Right lung (tissue), 5 donors: Measurements from ENCODE around the gene RRP1B. TPM values are rescaled to one million over a fixed set of nuclear protein-coding genes. Genes with fewer than 3 reads are reported as not detected.

Source experiments
- DNase-seq, 2 donors: peaks; one replicate each; pipeline ENCODE4 v3.0.0-alpha.2; 2013
- polyA plus RNA-seq, 5 donors: library from polyadenylated mRNA; unstranded; fragments of 120-200 nt; gene quantifications; one replicate each; pipeline versions ENCODE4 v1.2.1 to v1.2.3, GENCODE V29; 2013; ENCODE audit warnings: inconsistent platforms in 1 of 5, low replicate concordance in 1 of 5; ENCODE audit not compliant: insufficient read length in 5 of 5, insufficient read depth in 1 of 5

Gene RRP1B
- polyA plus RNA-seq, 5 donors = 25.2 to 30.1 (median 27.1) TPM

DNA sequence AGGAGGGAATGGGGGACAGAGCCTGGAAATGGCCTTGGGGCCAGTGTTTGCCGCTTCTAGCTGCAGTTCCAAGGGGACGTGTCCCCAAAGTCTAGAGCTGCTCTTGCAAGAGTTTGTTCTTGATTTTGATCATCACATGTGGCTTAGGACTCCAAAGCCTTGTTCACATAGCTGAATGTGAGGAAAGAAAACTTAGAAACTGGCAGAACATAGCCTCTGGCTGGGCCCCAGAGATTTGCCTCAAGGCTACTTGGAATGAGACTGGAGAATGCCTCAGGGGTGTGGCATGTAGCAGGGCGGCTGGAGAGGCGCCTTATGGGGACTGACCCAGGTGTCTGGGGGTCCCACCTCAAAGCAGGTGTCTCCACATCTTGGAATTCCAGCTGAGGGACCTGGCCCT lies 61.8 kb downstream of the RRP1B start:
- DNase-seq = no peak

DNA sequence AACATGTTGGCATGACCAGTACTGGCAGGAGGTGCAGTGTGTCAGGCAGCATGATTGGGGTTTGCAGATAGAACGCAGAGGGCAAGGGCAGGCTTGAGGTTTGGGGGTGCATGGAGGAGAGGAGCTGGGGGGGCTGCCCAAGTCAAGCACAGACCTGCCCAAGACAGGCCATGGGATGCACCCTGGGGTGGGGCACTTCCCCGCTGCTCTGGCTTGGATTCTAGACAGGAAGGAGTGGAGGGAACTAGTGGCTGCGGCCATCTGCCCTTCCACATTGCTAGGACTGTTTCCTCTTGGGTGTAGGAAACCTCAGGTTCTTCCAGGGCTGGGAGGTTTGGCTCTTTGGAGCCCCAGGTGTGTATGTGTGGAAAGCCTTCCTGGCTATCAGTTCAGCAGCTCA lies 62.6 kb downstream of the RRP1B start:
- DNase-seq = no peak

DNA sequence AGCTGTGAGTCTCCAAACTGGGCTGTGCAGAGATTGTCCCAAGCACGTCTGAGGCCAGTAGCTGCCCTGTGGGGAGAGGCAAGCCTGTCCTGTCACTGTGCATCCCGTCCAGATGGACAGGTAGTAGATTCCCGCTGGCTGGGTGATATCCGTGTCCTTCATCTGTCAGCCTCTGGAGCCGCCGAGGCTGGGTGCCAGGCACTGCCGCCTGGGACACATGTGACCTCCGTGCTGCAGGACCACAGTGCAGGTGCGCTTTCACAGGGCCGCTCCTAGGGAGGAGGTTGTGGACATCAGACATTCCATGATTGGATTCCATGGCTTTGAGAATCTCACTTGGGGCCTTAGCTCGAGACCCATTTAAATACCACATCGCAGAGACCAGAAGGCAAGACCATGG lies 64.3 kb downstream of the RRP1B start:
- DNase-seq = no peak

DNA sequence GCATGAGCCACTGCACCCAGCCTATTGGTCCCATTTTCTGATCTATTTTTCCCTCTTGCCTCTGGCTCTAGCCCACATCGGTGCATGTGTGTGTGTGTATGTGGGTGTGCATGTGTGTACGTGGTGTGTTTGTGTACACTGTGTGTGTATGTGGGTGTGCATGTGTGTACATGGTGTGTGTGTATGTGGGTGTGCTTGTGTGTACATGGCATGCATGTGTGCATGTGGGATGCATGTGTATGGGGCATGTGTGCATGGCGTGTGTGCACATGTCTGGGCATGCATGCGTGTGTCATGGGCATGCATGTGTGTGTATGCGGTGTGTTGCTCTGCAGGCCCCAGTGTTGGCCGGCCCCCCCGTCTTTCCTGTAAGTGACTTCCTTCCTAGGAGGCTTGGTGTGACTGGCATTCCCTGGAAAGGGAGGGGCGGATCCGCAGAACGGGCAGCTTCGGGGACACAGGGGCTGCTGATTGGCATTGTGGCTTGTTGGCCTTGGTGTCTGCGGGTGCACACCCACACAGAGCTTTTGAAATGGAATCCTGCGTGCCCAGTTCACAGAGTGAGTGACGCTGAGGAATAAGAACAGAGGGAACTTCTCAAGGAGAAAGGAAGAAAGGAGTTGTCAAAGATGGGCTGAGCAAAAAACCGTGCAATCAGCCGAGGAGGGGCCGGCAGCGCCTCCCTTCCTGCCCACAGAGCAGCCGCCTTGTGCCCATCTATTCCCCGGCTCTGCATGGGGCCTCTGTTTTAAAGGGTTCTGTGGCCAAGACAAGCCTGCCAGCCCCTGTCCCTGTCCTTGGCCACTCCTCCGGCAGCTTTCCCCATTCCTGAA lies 67.5 kb downstream of the RRP1B start:
- no peak for DNase-seq

DNA sequence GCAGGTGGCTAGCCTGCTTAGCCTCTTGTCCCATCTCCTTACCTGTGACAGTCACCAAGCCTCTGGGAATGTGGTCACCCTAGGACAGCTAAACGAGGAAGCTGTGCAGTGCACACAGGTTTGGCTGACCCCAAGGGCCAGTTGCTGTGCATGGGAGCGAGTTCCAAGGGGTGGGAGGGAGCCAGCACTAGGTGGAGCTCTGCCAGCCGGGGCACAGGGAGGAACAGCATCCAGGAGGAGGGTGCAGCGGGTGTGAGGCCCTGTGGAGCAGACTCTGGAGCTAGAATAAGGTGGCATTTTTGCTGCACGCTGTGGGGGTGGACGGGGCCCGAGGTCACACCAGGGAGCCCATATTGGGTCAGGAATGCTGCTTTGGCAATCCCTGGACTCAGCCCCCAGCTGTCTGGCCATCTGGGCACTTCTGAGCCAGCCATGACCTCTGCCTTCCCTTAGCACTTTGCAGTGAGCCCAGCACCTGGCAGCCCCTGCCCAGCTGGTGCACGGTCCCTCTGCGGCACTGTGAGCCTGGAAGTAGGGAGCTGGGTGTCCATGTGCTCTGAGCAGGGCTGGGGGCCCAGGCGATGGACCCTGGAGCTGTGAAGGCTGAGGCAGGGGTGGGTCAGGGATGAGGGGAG lies 68.3 kb downstream of the RRP1B start:
- DNase-seq = no peak

DNA sequence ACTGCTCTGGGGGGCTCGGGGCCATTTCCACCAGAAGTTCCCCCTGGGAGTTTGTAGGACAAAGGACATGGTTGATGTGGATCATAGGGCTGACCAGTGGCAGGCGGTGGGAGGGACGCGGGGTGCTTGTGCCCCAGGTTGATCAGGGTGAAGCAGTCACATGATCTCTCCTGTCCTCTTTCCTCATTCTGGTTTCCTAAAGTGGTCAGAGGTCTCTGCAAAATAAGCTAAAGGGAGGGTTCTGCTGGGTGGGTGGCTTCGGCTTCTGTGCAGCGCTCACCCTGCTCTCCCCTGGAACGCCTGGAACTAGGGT lies 68.8 kb downstream of the RRP1B start:
- no peak for DNase-seq

DNA sequence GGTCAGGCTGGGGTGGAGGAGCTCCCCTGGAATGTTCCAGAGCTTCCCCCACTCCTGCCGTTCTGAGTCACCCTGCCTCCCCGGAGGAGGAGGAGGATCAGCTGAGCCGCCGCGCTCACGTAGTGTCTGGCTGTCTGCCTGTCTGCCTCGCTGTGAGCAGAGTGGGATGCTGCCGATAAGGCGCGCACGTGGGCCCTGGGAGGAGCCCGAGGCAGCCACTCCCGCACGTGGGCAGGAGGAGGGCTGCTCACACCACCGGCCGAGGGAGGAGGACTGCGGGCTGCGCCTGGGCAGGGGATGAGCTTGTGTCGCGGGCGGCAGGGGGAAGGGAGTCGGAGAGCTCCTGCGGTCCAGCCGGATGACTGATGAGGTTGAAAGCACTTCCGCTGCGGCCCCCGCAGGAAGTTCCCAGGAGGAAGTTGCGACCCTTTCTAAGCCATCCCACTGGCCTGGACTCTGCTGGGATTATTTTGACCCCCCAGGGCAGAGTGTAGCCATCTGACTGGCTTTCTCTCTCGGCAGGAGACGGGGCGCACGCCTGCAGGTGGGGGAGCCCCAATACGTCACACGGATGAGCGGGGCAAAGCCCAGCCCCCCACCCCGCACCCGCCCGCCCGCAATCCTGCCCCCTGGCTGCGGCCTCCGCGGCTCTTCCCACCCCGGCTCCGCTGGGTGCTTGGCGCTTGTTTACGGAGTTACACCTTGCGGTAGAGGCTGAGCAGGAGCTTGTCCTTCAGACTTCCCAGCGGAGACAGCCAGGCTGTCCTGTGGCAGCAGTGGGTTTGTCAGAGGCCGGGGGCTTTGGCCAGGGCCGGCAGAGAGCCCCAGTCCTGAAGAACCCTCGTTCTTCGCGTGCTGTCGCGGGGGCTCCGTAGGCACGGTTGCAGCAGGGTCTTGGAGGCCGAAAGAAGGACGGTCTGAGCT lies 69.4 kb downstream of the RRP1B start:
- peak; percentile 80 to 86 for DNase-seq

DNA sequence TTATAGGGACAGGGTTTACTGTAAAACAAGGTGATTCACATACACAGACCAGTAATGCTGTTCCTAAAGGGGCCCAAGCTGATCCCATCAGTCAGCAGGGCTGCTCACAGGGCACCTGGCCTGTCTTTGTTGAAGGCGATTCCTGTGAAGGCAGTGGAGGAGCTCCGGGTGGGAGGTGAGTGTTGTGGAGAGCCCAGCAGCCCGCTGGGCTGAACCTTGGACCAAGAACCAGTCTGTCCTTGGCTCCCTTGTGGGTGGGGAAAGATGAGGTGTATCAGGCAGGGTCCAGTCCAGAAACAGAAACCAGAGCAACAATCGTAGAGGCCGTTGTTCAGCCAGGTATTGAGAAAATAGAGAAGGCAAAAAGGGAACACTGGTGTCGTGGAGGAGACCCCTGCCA lies 72.1 kb downstream of the RRP1B start:
- no peak for DNase-seq

DNA sequence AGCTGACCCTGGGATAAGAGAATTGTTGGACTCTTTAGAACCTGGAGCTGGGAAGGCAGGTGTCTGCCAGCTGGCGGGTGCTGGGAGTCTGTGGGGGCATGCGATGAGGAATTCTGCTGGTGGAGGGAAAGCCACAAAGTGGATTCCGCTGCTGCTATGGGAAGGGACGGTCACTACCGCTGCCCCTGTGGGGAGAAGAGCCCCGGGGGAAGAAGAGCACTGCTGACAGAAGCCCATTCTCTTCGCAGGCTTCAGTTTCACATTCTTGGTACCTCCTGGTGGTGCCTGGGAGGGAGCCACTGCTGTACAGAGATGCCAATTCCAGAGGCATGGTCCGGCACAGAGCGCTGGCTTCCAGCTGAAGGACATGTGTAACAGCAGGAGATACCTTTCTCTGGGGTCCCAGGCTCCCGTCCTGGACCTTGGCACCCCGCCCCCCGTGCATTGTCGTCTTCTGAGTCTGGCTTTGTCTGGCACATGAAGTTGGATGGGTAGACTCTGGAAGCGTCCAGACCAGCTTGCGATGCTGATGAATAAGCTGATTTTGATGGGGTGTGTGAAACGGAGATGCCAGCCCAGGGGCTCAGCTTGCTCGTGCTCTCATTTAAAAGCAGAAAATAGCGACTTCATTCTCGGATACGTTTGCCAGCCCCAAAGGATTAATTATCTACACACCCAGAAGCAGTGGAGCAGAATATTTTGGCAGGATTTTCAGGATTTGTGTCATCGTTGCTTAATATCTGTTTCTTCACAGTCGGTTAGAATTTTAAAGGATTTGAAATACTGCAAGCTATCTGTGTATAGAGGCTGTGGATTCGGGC lies 72.7 kb downstream of the RRP1B start:
- no peak for DNase-seq

DNA sequence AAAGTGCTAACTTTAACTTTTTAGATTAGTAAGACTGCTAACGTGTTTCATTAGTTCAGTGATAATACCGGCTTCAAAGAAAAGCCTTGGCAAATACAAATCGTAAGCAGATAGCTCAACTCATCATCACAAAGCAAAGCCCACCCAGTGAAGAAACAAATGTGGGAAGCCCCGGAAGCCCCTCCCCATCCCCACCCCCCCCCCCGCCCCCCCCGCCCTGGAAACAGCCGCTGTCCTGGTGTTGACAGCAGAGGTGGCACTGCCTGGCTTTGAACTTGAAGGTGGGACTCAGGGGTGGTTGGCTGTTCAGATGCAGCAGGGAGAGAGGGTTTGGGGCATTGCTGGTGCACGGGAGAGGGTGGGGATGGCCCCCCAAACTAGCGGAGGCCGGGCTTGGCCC lies 73.7 kb downstream of the RRP1B start:
- no peak for DNase-seq

DNA sequence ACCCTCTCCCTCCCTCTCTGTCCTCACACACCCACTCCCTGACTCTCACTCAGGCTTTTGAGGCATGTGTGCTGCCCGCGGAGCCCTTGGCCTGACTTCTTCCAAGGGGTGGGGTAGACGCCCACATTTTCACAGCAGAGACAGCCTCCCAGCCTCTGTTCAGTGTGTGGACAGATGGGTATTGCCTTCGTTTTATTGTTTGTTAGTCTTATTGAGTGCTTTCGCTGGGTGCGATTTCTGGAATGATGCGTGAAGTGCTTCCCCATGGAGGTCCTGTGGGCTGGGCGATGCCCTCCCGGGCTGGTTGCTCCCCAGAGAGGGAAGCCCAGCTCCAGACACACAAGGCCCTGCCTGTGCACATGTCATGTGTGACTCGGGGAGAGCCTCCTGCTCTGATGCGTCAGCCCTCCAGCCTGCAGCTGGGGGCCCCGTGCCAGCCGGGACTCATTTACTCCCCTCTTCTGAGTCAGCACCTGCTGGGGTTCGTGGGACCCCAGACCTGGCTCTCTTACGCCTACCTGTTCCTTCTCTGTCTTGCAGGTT lies 74.2 kb downstream of the RRP1B start:
- DNase-seq = no peak

DNA sequence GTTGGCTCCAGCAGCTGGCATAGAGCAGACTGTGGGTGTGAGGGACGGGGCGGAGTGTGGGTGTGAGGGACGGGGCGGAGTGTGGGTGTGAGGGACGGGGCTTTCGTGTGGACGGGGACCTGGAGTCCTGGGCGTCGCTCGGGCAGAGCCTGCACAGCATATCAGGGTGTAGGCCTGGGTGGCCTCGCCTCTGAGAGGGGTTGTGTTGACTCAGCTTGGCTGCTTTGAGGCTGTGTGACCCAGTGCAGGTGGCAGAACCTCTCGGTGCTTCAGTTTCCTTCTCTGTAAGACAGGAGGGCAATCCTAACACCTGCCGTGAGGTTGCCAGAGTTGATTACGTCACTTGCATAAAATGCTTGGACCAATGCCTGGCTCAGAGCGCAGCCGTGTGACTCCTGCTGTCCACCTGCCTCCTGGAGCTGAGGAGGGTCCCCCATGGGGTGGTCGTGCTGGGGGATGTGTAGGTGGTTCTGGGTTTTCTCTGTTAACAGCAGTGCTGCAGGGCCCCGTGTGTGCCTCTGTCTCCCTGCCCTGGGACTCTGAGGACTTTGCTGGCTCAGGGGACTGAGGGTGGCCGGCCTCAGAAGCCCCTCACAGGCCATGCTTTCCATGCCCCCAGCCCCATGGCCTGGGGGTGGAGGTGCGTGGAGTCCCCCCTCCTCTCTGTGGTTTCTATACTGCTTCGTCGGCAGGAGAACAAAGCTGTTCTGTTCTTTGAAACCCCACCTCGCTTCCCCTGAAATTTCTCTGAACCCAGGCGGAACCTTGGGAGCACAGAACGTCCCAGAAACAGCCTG lies 75.0 kb downstream of the RRP1B start:
- no peak for DNase-seq

DNA sequence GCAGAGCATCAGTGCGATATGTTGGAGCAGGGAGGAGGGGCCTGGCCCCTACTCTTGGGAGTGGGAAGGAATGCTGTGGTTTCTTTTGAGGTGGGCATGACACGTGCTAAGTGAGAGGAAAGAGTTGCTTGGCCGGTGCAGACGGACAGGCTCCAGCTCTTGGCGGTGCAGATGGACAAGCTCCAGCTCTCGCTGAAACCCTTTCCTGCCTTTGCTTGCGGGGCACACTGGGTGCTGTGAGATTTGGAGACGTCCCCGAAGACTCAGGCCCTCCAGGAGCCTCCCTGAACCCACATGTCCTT lies 75.5 kb downstream of the RRP1B start:
- peak in 1 of 2 donors; percentile 13 for DNase-seq

DNA sequence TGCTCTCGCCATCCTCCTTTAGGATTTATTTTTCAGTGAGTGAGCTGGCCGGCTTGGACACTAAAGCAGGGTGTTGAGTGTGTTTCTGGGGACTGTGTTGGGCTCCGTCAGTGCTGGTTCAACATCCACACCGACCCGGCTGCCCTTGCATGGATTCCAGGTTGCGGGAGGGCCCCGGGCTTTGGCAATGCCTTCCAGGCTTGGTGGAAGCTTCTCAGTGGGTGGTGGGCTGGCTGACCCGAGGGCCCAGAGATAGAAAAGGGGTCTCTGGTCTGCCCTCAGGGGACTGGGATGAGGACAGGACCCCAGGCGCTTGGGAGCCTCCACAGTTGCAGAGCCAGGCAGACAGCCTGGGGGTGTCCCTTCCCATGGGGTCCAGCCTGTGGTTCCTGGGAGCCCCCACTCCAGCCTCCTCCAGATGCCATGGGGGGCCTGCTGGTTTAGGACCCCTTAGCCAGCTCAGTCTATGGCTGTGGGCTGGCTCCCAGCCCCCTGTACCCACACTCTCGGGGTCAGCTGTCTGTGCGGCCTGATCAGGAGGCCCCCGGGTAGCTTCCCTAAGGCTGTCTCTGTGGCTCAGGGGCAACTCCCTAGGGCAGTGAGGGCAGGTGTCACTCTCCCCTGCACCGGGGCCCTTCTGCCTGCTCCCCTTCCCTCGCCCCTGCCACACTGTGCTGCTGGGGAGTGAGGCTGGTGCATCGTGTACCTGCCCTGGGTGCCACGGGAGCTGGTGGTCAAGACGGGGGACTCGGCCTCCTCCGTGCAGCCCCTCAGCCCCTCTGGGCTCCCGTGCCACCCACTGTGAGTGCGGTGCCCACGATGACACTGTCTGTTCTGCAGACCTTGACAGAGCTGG lies 76.1 kb downstream of the RRP1B start:
- no peak for DNase-seq

DNA sequence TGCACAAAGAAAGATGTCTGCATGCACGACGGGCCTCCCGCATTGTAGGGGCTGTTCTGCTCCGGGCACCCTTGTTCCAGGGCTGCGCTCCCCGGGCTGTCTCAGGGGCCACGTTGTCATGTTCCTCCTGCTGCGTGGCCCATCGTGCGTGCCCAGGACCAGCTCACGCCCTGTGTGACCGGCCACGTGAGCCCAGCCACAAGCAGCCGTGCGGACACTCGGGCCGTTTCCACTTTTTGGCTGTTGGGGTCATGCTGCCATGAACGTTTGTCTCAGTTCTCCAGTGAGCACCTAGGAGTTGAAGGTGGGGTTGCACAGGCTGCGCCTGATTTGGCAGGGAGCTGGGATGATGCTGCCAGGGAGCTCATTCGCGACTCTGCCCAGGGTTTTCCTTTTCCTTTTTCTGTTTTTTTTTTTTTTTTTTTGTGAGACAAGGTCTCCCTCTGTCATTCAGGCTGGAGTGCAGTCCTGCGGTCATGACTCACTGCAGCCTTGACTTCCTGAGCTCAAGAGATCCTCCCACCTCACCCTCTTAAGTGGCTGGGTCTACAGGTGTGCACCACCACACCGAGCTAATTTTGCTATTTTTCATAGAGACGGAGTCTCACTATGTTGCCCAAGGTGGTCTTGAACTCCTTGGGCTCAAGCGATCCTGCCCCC lies 77.0 kb downstream of the RRP1B start:
- no peak for DNase-seq

DNA sequence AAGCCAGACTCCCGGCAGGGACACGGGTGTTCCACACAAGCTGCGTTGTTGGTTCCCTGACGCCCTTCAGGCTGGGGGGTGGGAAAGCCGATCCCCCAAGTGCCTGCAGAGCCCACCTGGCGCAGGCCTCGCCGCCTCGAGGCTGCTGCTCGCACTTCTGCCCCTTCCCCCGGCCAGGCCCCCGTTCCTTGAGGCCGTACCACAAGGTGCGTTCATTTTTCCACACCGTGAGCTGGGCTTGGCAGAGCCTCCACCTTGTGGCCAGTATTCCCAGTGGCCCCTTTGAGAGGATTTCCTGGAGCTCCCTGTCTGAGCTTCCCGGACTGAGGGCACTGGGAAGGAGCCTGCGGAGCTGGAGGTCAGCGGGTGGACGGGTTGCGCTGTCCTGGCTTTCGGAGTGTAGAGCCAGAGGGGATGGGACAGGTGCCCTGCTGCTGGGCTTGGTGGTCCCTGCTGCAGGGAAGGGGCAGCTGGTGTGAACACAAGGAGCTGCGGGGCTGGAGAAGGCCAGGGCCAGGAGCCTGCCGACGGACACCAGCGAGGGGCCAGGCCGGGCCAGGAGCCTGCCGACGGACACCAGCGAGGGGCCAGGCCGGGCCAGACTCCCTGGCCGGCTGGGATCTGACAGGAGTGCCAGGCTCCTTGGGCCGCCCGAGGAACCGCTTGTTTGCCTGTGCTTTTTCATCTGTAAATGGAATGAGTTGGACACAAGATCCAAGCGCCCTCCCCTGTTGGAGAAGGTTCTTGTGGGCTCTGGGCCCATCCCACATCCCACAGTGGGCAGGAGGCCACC lies 78.0 kb downstream of the RRP1B start:
- DNase-seq = no peak

DNA sequence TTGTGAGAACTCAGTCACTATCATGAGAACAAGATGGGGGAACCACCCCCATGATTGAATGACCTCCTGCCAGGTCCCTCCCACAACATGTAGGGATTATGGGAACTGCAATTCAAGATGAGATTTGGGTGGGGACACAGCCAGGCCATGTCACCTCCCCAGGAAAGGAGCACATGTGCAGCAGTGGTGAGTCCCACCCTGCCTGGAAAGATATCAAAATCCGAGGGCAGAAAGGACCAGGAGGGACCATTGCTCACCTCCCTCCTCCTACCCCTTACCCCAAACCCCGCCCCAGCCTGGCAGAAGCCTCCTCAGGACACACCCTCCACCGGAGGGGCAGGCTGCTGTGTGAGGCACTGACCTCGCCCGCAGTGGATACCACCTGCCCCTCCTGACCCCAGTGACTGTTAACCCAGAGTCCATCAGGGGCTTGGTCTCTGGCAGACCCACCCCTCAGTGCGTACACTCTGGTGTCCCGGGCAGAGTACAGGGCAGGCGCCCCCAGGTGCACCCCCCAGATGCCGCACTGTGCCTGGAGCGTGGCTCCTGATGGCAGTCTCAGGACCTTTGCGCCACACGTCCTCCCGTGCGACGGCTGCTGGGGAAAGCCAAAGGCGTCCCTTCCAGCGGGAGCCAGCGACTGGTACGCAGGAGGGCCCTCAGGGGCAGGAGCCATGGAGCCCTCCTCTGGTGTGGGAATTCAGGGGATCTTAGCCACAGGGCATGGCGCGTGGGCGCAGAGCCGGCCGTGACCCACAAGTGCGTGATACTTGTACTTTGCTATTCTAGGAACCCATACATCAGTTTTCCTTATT lies 80.5 kb downstream of the RRP1B start:
- DNase-seq = no peak
